NOMO-1 treated with DMSO at 0.1 percent for 48 hours (cell line): ENCODE data around the gene ITSN1.

Experiments
- DNase-seq: peaks from one replicate; lab custom pipeline; 2025; ENCODE audit not compliant: unreplicated experiment; lab: John Stamatoyannopoulos, UW

The ITSN1 gene

DNA sequence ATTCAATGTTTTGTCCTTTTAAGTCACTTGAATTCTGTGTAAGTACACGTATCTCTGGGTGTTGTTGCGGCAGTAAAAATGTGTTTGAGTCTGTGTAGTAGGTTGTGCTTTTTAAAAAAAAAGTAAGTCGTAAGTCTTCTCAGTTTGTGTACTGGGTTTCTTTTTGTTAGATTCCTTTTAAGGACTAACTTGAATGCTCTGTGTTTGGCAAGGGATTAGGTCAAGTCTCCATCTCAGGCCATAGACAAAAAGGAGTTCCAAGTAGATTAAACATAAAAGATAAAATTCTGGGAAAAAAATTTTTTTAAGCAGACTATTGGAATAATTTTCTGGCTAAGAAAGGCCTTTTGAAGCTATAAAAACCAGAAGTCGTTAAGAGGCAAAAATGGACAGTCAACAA is 160.2 kb downstream of the ITSN1 start:
- no peak for DNase-seq

DNA sequence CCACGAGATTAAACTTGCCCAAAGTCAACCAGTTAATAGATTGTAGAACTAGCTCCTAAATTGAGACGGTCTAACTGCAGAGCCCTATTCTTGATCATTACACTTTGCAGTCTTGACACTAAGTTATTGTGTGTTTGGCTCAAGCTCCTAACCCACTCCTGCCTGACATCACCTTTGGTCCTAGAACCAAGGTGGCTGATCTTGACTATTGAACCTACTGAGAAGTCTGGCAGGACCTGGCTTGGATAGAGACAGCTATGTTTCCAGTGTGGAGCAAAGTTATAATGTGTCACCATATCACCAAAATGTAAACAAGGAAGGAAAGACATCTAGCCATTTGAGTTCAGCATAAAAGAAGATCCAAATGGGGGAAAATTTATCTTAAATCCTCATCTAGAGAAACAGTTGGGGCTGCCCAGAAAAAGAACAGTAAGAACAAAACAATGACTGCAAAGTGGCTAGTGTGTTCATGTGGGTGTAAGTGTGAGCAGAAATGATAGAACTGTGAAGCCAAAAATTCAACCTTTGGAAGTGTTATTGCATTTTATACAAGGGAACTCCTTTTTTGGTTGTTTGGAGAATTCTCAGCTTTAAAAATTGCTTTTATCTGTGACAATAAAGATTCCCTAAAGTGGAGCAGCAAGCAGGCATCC is 166.5 kb downstream of the ITSN1 start:
- DNase-seq, result no peak

DNA sequence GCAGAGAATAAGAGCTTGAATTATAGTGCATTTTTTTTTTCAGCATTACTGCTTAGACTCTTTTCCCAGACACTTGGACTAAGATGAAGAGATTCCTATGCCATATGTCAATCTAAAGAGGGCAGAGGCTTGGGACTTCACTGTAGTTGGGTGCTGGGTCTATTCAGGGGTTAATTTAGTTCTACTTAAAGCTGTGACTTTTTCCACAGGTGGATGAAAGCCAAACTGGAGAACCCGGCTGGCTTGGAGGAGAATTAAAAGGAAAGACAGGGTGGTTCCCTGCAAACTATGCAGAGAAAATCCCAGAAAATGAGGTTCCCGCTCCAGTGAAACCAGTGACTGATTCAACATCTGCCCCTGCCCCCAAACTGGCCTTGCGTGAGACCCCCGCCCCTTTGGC is 168.5 kb downstream of the ITSN1 start:
- DNase-seq, result no peak

DNA sequence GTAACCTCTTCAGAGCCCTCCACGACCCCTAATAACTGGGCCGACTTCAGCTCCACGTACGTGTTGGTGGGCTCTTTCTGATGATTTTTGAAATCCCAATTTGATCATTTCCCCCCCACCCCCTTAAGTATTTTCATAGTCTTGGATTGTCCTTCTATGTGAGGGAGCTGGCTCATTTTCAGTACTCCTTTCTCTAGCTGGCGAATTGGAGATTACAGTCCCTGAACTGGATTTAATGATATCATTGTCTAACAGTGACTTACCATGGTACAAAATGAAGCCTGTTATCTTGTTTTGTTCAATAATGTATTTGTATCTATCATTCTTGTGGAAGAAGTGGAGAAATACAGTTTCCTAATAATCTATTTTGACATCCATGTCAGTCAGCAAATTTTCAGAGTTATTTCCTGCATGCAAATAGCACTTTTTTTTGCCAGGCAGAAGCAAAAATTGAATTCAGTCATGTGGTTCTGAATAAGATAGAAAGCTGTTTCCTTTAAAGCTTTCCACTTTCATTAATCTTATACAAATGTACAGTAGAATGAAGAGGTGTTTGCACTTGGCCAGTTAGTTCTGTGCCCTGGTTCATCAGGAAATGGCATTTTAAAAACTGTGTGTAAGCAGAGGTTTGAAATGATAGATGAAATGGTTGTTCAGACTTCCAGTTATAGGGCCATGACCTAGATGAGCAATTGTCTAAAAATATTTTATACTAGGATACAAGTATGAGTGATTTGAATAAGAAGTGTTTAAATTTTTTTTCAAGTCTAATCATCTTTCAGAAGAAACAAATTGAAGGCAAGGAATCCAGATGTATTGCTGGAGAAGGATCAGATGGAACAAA is 169.1 kb downstream of the ITSN1 start:
- DNase-seq, result no peak

DNA sequence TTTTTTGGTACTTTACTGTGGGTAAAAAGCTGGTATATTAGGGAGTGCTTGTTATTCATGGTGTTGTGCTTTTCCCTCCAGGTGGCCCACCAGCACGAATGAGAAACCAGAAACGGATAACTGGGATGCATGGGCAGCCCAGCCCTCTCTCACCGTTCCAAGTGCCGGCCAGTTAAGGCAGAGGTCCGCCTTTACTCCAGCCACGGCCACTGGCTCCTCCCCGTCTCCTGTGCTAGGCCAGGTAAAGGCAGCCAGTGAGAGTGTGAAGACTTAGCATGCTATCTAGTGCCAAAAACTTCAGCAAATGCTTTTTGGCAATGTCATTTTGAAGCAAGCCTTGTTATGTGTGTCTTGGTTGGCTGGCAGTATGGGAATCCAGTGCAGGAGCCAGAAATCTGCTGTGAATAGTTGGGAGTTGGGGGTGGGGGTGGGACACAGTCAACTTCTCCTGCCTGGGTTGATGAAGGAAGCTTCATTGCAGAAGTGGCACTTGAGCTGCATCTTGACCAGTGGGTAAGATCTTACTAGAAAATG is 171.6 kb downstream of the ITSN1 start:
- DNase-seq, result no peak

DNA sequence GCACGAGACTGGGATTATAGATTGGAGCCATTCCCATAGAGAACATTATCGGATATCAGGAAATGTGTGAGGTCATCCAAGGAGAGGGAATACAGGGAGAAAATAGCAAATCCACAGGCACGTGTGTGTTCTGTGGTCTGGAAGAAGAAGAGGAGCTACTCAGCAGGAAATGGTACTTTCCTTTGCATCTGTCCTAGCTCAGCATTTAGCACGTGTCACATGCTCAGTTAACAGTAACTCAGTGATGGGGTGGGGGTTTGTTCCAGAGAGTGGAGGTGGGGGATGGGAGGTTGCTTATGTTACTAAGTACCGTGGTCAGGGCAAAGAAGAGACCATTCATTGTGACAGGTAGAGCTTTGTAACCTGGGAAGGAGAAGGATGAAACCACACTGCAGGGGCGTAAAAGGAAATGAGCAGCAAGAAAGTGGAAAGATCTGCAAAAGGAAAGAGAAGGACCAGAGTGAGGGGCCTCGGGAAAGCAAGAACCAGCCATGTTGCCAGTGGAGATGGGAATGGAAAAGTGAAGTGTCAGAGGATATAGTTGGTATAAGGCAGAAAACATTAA is 172.9 kb downstream of the ITSN1 start:
- no peak for DNase-seq

DNA sequence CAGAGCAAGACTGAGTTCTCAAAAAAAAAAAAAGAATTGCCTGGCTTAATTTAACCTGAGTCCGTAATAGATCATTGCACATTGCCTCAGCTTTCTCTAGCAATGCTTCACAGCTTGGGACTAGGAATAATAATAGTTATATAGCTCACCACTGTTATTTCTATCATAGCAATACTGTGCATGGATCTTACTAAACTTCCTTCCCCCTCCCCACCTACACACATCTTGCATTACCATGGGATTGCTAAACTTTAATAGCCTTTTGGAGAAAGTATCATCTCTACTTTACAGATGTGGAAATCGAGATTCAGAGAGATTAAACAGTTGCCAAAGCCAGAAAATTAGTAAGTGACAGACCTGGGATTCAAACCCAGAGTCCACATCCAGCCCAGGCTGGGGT is 173.9 kb downstream of the ITSN1 start:
- no peak for DNase-seq

DNA sequence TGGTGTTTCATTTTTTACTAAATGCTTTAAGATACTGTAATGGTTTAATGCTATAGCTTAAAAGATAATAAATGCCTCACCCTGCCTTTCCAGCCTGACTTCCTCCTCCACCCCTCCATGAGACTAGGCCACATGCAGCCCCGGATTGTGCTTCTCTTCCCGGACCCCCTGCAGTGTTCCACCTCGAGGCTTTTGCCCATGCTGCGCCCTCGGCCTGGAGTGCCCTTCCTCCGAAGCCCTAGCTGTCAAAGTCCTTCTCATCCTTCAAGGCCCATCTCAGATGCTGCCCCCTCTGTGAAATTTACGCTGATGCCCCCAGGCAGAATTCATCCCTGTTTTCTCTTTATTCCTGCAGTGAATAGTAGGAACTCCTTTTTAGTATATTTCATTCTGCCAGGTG is 174.8 kb downstream of the ITSN1 start:
- no peak for DNase-seq

DNA sequence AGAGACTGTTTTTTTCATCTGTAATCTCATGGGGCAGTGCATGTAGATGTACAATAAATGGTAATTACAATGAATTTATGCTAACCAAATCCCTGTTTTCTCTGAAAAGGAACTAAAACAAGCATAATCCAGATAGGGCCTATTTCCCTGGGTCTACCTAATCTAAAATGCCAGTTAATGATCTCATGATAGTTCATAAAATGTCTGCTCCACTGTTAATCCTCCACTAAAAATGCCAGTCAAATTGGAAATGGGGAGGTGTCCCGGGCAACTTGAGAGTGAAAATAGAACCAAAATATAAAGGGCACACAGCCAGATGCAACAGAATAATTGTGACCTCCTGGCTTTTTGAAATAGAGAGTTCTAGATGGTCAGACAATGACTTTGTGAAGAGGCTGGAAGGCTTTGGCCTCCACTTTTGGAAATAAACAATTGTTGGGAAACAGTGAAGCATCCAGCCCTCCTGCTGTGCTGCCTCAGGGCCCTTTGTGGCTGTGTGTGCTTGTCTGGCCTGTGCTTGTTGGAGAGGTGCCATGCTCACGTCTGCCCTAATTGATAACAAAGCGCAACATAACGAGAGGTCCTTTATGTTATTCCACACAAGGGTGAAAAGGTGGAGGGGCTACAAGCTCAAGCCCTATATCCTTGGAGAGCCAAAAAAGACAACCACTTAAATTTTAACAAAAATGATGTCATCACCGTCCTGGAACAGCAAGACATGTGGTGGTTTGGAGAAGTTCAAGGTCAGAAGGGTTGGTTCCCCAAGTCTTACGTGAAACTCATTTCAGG is 175.6 kb downstream of the ITSN1 start:
- peak; percentile 0 for DNase-seq

DNA sequence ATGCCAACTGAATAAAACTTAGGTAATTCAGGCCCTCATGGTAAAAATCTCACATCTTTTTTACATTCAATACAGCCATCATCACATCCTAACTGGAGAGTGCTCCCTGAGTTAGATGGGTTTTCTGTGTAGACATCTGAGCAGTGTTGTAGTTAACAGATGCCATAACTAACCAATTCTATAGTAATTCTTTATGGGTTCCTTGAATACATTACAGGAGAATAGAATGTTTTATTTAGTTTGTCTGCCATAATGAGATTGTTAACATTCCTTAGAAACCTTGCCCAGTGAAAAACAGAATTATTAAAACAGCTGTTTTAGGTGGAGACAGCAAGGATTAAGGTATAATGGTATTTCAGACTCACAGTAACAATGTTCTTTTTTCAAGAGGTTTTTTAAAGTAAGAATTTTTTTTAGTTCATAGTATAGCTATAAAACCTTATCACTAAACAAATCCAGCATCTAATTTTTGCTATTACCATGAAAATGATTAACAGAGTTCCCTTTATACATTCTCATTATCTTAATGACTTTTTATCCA is 178.0 kb downstream of the ITSN1 start:
- no peak for DNase-seq

DNA sequence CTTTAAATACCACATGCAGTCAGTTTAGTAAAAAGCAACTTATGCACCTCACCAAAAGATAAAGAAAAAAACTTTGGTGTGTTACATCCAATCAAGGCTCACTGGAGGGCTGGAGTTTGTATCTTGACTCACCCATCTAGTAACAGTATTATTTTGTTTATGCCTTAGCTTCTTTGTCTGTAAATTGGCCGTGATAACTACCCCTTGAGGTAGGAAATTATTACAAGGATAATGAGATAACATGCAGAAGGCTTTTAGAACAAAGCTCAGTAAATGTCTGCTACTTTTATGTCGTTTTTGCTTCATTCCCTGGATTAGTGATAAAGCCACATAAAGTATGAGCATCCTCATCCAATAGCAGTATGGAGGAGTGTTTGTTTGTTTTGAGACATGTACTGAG is 178.5 kb downstream of the ITSN1 start:
- no peak for DNase-seq

DNA sequence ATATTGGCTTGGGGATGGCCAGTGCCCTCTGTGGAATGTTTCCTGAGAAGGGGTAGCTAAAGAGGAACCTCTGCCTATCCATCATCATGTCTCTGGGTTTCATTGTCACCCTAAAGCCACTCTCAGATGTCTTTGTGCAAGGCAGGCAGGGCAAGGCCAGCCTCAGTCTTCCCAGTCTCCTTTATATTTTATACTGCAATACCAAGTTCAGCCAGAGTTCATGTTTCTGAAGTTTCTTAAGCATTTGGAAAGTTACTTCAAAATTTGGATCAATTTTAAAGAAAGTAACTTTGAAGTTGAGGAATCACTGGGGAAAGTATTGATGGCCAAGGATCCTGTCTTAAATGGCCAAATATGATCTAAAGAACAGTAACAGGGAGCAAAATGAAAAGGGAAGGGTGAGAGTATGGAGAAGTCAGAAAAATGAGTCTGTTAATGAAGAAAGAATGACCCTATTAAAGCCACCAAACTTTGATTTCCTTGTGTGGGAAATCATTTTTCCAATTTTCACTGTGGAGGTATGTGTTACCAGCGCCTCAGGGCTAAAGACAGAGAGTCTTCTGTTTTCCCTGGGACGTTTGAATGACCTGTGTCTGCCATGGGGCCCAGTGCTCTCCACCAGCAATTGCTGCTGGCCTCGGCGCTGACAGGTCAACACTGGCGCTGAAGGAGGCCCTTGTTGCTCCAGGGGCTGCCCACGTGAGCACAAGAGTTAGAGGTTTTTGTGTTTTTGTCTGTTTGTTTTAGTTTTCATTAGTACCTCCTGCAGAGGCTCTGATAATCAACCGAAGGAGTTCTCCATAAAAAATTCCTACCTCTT is 179.4 kb downstream of the ITSN1 start:
- DNase-seq, result no peak

DNA sequence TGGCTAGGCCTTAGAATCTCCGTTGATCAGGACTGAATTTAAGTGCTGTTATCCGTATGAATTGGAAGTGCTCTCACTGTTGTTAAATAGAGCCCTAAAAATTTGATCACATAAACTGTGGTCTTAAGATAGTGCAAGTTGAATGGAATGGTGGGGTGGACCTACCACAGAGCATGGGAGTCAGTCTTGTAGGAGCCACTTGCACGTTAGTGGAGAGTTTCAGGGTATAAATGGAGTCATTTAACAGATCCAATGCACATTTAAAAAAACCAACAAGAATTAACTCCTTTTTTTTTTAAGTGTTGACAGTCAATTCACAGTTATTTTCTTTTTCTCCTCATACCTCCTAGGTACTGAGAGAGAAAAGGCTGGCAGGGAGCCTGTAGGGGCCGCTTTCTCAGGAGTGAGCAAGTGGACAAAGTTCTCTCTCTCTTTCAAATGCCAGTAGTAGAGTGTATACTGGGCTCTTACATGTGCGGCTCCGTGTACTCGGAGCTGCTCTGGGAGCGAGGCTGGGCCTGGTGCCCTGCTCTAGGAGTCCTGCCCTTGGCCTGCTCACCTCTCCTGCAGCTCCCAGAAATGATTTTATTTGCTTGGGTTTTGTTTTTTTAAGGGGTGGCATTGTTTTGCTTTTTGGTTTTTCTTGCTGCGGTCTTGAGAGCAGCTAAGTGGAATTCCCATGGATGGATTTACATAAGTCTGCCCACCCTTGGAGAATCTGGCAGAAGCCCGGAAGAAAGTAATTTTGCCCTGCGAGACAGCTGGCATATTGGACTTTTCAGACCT is 182.0 kb downstream of the ITSN1 start:
- no peak for DNase-seq

DNA sequence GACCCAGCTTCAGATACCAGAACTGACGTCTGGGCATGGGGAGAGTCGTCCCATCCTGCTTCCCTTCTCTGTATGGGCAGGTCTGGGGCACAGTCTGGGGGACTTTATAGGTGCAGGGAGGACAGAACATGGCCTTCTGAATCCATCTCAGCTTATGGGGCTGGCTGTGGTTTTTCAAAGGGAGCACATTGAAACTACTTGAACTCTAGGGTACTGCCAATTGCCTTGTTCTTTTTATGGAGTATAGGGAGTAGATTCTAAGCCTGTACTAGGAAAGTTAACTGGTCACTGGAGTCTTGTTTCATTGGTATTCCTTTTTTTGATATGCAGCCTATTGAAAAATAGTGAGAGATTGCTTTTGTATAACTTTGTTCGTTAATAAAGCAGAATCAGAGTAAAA is 183.1 kb downstream of the ITSN1 start:
- no peak for DNase-seq

DNA sequence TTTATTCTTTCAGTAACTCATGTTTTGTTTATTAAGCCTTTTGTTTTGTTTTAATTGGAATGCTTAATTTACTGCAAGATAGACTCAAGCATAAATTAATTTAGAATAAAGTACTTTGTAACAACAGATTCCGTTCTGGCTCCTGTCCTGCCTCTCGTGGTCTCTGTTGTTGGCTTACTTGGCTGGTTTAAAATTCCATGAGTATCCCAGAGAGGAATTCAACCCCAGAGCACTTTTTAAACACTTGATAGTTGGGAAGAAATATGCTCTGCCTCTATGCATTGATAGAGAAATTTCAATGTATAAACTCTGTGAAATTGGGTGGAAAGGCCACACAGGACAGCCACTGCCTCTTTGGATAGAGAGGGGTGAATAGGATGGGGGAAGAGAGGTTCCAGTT is 183.6 kb downstream of the ITSN1 start:
- no peak for DNase-seq

DNA sequence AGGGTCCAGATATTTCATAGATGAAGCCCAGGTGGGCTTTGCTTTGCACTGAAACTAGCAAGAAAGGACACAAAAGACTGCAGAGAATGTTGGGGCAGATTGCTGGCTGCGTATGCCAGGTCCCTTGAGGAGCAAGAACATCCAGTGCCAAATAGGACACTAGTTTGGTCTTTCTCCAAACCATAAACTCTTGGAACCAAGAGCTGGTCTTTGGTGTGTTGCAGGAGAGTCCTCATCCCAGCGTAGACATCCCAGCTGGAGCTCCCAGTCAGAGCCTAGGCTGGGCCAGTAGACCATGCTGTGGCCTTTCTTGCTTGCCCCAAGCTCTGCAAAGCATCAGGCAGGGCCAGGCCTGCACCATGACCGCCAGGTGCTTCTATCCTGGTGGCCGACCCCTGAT is 185.8 kb downstream of the ITSN1 start:
- no peak for DNase-seq

DNA sequence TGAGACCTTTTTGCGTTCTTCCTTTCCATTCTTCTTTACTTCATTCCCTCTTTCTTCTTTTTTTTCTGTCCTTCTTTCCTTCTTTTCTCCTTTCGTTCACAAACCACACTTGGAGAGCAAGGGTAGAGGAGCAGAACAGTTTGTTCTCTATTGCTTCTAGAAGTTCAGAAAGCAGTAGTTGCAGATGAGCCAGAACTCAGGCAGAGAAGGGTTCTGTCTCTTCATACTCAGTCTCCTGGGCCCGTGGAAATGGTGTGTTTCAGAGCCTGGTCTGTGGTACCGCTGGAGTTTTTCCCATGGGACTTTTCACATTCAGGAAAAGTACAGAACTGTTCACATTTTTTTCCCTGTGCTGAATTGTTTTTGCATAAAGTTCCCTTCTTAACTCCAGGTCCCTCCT is 186.3 kb downstream of the ITSN1 start:
- no peak for DNase-seq

DNA sequence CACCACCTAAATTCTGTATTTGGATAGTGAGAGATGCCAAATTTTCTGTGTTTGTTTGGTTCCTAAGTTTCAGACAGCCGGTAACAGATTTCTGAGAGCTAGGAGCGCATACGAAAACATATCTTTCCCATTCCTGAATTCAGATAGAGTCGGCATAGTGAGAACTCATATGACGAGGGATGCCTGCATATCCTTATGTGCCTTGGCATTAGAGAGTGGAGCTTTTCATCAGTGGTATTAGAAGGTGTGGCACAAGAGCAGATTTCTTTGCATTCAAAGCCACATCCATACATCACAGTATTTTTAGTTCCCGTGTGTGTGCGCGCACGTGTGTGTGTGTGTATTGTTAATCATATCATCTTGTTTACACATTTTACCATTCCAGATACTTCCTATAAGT is 187.5 kb downstream of the ITSN1 start:
- DNase-seq, result no peak

DNA sequence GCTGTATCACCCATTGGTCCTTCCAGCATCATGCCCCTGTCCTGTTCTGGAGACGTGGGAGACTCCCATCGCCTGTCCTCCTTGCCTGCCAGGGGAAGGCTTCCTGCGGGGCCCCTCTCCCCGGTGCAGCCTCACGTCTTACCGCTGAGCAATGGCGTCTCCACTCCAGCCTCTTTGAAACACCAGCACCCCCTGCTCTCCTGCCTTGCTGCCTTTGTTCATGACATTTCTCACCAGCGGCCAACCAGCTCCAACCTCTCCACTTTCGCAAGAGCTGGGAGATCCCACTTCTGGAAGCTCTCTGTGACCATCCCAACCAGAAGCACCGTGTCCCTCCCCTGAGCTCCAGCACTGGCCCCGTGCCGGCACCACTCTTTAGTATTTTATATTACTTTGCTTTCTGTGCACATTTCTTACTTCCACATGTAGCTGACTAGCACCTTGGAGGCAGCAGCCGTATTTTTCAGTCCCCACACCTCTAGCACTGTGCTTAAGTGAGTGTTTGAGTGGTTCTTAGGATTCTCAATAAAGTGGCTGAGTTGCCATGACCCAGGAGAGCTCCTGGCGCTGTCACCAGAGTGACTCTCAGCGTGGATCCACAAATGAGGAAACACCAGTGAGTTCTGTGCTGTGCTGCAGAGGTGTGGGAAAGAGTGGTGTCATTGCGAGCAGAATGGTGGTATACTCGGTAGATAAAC is 189.8 kb downstream of the ITSN1 start:
- DNase-seq, result no peak
